T47D (cell line): ENCODE measurements around the gene NEDD4.

Experiments used
- DNase-seq, 2 experiments: peaks; one replicate each; pipeline versions ENCODE4 v3.0.0 to v3.0.0-alpha.2; 2011 to 2012; ENCODE audit warnings: low read depth in 1 of 2, low spot score in 1 of 2
- JUND ChIP-seq: IDR thresholded peaks from 2 replicates; pipeline ENCODE4 v1.6.1; 2012; ENCODE audit warnings: low read depth
- in situ Hi-C: cut with HindIII; loops from 2 replicates; pipeline ENCODE4 v1.10.0; 2016; ENCODE audit warnings: low sequenced_read_pairs, low pct_unique_long_range_greater_than_20kb

NEDD4 gene

DNA sequence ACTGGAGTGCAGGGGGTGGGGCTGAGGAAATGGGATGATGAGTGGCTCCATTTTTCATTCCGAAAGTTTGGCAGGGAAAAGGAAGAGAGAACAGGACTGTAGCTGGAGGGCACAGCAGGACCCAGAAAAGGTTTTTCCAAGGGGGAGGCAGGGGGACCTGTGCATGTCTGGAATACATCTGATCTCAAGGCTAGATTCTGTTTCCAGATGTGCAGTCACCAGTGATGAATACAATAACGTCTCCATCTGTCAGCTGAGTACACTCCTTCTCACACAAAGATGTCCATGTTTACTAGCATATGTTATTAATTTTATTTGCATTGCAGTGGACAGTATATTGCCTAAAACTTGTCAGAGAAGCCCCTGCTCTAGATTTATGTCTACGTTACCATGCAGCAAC, 210.5 kb downstream of the NEDD4 start:
- in situ Hi-C loops: no loop called here
- no peak for DNase-seq
- no peak for TF ChIP-seq JUND

DNA sequence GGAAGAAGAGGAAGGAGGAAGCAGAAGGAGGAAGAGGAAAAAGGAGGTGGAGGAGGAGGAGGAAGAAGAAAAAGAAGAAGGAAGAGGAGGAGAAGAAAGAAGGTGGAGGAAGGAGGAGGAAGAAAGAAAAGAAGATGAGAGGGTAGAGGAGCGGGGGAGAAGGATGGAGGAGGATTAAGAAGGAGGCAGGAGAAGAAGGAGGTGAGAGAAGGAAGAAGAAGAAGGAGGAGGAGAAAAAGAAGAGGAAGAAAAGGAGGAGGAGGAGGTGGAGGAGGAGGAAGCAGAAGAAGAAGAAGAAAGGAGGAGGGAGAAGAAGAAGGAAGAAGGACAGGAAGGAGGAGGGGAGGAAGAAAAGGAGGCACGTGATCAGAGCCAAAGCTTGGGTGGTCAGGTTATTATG, 213.1 kb downstream of the NEDD4 start:
- in situ Hi-C loops: no loop called here
- DNase-seq: no peak
- TF ChIP-seq JUND: no peak

DNA sequence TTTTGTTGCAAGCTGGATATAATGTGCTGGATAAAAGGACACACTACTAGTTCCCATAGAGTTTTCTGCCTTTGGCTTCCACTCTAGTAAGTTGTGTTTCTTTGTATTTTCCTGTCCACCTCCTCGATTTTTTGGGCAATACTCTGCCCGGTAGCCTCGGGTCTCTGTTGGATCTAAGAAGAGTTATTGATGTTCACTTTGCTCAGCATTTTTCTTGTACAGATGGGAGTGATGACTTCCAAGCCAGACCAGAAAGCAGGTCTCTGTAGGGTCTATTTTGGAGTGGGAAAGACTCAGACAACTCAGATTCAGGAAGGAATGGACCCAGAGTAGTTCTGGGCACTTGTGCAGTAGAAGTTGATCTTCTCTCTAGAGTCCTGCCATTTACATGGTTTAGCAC, 214.5 kb downstream of the NEDD4 start:
- in situ Hi-C loops: no loop called here
- no peak for TF ChIP-seq JUND
- no peak for DNase-seq
